GM23338 (cell line): ENCODE data around the gene CDK14.

Experiments used
- CREB1 ChIP-seq: fragments of 250-450 bp; sonication (Bioruptor Pico); IDR thresholded peaks from 2 replicates; pipeline ENCODE4 v1.5.0; 2020; ENCODE audit warnings: low read depth, mild to moderate bottlenecking, moderate library complexity
- CTCF ChIP-seq, 2 experiments: fragments of 200-600 bp in 1 of 2; sonication (generic) in 1 of 2; conservative IDR thresholded peaks; 2 replicates each; pipeline versions ENCODE4 v1.5.1 to v1.6.1; 2016 to 2017; ENCODE audit warnings: antibody characterized with exemption in 2 of 2, low read depth in 2 of 2, mild to moderate bottlenecking in 2 of 2, moderate library complexity in 1 of 2
- EZH2 ChIP-seq: fragments of 200-600 bp; sonication (generic); IDR thresholded peaks from one replicate; pipeline ENCODE4 v1.8.0; 2017; ENCODE audit warnings: antibody characterized with exemption, mild to moderate bottlenecking, low read depth; ENCODE audit not compliant: unreplicated experiment
- EZH2phosphoT487 ChIP-seq: fragments of 200-600 bp; sonication (generic); IDR thresholded peaks from one replicate; pipeline ENCODE4 v1.8.1; 2018; ENCODE audit warnings: antibody characterized with exemption; ENCODE audit not compliant: unreplicated experiment
- JUNB ChIP-seq: IDR thresholded peaks from one replicate; pipeline ENCODE4 v1.6.1; 2016; ENCODE audit warnings: antibody characterized with exemption; ENCODE audit not compliant: unreplicated experiment
- POLR2AphosphoS5 ChIP-seq: IDR thresholded peaks from 2 replicates; pipeline ENCODE4 v1.6.1; 2016; ENCODE audit warnings: antibody characterized with exemption, low read depth
- REST ChIP-seq: IDR thresholded peaks from one replicate; pipeline ENCODE4 v1.6.1; 2018; ENCODE audit warnings: antibody characterized with exemption; ENCODE audit not compliant: unreplicated experiment
- ZNF462 ChIP-seq: fragments of 250-450 bp; sonication (Bioruptor Pico); IDR thresholded peaks from 2 replicates; pipeline ENCODE4 v1.5.0; 2020; ENCODE audit warnings: mild to moderate bottlenecking, moderate library complexity

- no peak for TF ChIP-seq CTCF (conservative IDR thresholded peaks at IDR 0.05; ENCODE audit: low read depth in 2 of 2)
- no peak for TF ChIP-seq REST
- no peak for TF ChIP-seq ZNF462 (CRISPR knock-in tag)
- TF ChIP-seq JUNB = no peak
- no peak for TF ChIP-seq POLR2AphosphoS5
- no peak for TF ChIP-seq EZH2phosphoT487
- no peak for TF ChIP-seq CREB1 (CRISPR knock-in tag)
- TF ChIP-seq EZH2 = no peak
Observed at GRCh38 chr7:90777041-90777440, 180.9 kb downstream of the CDK14 start.
